HG03439 (cell line): Measurements from ENCODE around the gene DDX1.
"Not testable (repeated sequence)": the region's sequence is repeated elsewhere in the genome, so short reads cannot be mapped to it uniquely, and the experiment has no call there.

Experiments used
- ATAC-seq: cut with Tn5 transposase; IDR thresholded peaks from one replicate; pipeline ENCODE4 v1.9.1; 2021; ENCODE audit warnings: mild to moderate bottlenecking, moderate library complexity; ENCODE audit not compliant: unreplicated experiment

DDX1 gene

GRCh38 chr2:15614545-15615300 is 23.1 kb downstream of the DDX1 start:
- ATAC-seq, result no peak

DNA sequence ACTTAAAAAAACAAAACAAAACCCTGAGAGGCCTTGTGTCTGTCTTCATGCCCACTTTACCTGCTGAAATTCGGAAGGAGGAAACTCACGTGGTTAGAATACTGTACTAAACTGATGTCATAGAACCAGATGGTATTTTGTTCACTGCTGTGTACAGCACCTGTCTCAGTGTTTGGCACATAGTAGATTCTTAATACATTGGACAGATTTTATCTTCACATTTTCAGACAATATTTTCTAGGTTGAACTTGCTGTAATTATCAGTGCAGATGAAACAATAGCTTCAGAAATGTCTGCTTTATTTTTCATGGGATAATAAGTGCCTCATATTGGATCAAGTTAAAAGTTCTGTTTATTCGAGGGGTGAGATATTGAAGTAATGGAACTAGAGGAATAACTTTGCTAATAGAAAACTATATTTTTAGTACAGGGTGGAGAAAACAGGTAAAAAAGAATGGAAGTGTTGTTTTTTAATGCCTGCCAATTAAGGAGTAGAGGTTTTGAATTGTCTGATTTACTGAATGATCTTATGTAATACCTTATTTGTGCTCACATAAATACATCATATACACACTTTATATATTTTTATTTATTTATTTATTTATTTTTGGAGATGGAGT is 23.7 kb downstream of the DDX1 start:
- ATAC-seq, result no peak

- no peak for ATAC-seq
These were observed 24.8 kb downstream of the DDX1 start for GRCh38 chr2:15616429-15616828.

GRCh38 chr2:15616850-15617777 is 25.4 kb downstream of the DDX1 start:
- no peak for ATAC-seq

GRCh38 chr2:15617778-15618448 is 26.2 kb downstream of the DDX1 start:
- ATAC-seq, result no peak

- no peak for ATAC-seq
These were observed 26.8 kb downstream of the DDX1 start for GRCh38 chr2:15618449-15618855.

DNA sequence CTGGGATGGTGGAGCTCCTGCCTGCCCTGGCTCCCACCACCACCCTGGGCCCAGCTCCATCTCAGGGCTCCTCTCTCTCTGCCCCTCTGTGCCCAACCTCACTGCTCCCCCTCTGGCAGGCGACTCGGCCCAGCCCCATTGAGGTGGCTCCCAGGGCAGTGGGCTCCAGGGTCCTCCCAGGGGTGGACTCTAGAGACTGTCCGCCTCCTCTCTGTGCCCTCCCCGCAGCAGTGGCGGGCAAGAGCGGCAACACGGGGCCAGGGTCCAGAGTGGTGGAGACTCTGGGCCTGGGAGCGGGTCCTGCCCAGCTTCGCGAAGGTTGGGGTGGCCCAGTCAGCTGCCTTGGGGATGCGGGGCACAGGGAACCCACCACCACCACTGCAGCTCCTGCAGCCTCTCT is 27.4 kb downstream of the DDX1 start:
- no peak for ATAC-seq

GRCh38 chr2:15619510-15619909 is 27.8 kb downstream of the DDX1 start:
- ATAC-seq, result no peak

DNA sequence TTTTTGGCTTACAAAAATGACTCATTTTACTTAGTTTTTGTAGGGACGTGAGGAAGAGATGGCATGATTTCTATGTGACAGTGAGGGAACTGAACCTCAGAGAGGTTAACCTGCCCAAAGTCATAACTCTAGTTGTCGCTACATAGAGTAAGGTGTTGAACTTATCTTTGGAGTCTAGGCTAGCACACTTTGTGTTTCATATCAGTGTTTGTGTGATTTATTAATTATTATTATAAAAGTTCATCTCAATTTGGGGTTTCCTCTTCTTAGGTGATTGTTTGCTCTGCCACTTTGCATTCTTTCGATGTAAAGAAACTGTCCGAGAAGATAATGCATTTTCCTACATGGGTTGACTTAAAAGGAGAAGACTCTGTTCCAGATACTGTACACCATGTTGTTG is 28.3 kb downstream of the DDX1 start:
- no peak for ATAC-seq

DNA sequence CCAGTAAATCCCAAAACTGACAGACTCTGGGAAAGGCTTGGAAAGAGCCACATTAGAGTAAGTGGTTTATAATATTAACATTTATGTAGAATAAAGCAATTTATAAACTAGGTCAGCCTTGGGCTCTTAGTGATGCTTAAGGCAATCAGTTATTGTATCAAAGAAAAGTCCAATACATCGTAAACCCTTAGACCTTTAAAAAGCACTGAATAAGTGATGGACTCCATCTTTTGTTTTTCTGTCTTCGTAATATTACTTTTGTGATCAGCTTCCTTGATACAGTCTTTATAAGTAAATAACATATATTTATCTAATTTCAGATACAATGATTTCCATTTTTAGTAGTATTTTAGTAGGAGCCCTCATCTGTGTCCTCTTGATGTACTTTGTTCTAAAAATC is 28.7 kb downstream of the DDX1 start:
- no peak for ATAC-seq

DNA sequence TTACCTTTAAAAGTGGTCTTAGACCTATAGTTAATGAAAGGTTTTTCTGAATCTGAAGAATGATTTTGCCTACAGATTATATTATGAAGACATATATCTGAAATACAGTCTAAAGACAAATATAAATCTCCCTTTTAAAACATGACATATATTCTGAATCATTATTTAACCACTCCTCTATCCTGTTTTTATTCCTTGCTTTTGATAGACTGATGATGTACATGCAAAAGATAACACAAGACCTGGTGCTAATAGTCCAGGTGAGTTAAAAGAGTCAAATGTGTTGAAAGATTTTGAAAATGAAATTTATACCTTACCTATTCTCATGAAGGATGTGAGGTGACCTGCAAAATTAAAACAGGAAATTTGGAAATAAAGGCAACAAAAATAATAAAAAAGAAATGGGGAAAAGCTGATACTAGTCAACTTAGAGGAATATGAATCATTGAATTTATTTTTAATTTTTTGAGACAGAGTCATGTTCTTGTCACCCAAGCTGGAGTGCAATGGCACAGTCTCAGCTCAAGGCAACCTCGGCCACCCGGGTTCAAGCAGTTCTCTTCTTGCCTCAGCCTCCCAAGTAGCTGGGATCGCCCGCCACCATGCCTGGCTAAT is 29.3 kb downstream of the DDX1 start:
- ATAC-seq, result no peak

- not testable (repeated sequence) for ATAC-seq
These were observed 29.8 kb downstream of the DDX1 start for GRCh38 chr2:15621472-15621870.

GRCh38 chr2:15622214-15622613 is 30.5 kb downstream of the DDX1 start:
- ATAC-seq, result no peak

- no peak for ATAC-seq
These were observed 31.2 kb downstream of the DDX1 start for GRCh38 chr2:15622614-15623480.

- no peak for ATAC-seq
These were observed 31.8 kb downstream of the DDX1 start for GRCh38 chr2:15623481-15623796.

DNA sequence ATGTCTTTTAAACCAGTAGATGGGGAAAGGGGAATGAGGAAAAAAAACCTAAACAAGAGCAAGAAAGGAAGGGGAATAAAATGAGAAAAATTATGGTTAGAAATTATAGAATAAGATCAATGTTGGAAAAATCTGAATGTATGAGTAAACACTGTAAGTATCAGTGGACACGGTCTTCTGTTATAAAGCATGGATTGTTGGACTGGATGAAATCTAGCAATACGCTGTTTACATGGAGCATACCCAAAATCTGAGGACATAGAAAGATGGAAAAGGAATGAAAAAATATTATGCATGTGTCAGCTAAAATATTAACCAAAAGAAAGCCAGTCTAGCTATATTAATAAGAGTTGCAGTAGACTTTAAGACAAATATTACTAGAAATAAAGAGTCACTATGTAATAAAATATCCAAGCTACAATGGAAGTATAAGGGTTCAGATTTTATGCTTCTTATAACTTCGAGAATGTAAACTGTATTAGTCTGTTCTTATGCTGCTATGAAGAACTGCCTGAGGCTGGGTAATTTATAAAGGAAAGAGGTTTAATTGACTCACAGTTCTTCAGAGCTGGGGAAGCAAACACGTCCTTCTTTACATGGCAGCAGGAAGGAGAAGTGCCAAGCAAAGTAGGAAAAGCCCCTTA is 32.4 kb downstream of the DDX1 start:
- ATAC-seq, result no peak

- no peak for ATAC-seq
These were observed 33.2 kb downstream of the DDX1 start for GRCh38 chr2:15624903-15625302.

- ATAC-seq, result no peak
These were observed 33.8 kb downstream of the DDX1 start for GRCh38 chr2:15625344-15626036.

- no peak for ATAC-seq
These were observed 34.5 kb downstream of the DDX1 start for GRCh38 chr2:15626126-15626525.
